ENCODE results near the gene DDX24.

The DDX24 gene

DNA sequence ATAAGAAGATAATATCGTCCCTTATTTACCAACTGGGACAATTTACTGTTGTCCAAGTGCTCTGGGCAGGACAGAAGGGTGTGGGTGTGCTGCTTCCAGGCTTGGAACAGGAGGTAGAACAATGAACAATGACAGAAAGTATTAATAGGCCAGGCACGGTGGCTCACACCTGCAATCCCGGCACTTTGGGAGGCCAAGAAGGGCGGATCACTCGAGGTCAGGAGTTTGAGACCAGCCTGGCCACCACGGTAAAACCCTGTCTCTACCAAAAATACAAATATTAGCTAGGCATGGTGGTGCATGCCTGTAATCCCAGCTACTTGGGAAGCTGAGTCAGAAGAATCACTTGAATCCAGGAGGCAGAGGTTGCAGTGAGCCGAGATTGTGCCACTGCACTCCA lies 32.1 kb upstream of the DDX24 start:
- Histone ChIP-seq H3K4me2 (ENCODE audit: low read length) (no peak overlapping the region), H4K20me1 (ENCODE audit: control insufficient read depth, insufficient read depth, low read depth, low read length) (no peaks in the 10 kb centered on the region), H3K36me3 (ENCODE audit: control insufficient read depth, low read length) (no peaks in the 10 kb centered on the region), H3K27ac (ENCODE audit: low read depth, low read length) (no peak overlapping the region), H3K4me3 (ENCODE audit: low read length) (no peak overlapping the region), H3K79me2 (ENCODE audit: control insufficient read depth, low read length) (no peaks in the 10 kb centered on the region), H3K27me3 (ENCODE audit: control insufficient read depth, low read length) (peaks cover 12% of the 10 kb centered on the region), H3K9me3 (ENCODE audit: control insufficient read depth, insufficient read depth, low read length) (no peaks in the 10 kb centered on the region), H3K4me1 (ENCODE audit: control insufficient read depth, low read length) (no peaks in the 10 kb centered on the region), H3K9me2 (replicated peaks; ENCODE audit: control insufficient read depth, low read length) (no peaks in the 10 kb centered on the region), H3F3A (ENCODE audit: control insufficient read depth, insufficient read depth) (no peaks in the 10 kb centered on the region)
- TF ChIP-seq CTCF (IDR thresholded peaks at IDR 0.05; ENCODE audit: low read depth, low read length, poor library complexity, severe bottlenecking) (no peak), EZH2phosphoT487 (IDR thresholded peaks at IDR 0.05; ENCODE audit: borderline replicate concordance, low read length) (no peak)

DNA sequence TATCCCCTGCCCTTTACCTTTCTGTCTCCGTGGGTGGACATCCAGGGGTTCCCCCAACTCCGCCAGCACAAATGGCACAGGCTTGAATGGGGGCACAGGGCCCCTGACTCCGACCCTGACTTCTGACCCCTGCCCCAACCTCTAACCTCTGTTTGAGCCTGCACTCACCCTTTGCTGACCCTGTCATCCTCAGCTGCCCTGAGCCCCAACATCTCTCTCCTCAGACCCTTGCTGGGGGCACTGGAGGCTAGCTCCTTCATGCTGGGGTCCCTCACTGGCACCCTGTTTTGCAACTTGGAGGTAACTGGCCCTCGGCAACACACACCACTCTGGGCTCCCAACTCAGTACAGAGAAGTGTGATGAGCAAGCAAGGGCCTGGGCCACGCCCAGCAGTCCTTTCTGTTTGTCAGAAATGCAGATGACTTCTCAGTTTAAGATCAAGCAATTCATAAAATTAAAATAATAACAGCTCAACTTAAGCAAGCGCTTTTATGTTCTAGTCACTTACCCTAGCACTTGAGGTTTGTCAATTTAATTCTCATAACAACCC lies 31.6 kb upstream of the DDX24 start:
- H3K27me3 ChIP-seq (ENCODE audit: control insufficient read depth, low read length) = peaks cover 9% of the 10 kb centered on the region
- H3F3A ChIP-seq (ENCODE audit: control insufficient read depth, insufficient read depth) = no peaks in the 10 kb centered on the region
- H4K20me1 ChIP-seq (ENCODE audit: control insufficient read depth, insufficient read depth, low read depth, low read length) = no peaks in the 10 kb centered on the region
- no peaks in the 10 kb centered on the region for H3K79me2 ChIP-seq (ENCODE audit: control insufficient read depth, low read length)
- no peak for TF ChIP-seq CTCF (IDR thresholded peaks at IDR 0.05; ENCODE audit: low read depth, low read length, poor library complexity, severe bottlenecking)
- no peak for TF ChIP-seq EZH2phosphoT487 (IDR thresholded peaks at IDR 0.05; ENCODE audit: borderline replicate concordance, low read length)
- no peaks in the 10 kb centered on the region for H3K9me3 ChIP-seq (ENCODE audit: control insufficient read depth, insufficient read depth, low read length)
- no peaks in the 10 kb centered on the region for H3K36me3 ChIP-seq (ENCODE audit: control insufficient read depth, low read length)
- no peaks in the 10 kb centered on the region for H3K4me1 ChIP-seq (ENCODE audit: control insufficient read depth, low read length)
- H3K4me2 ChIP-seq (ENCODE audit: low read length) = no peak overlapping the region
- H3K27ac ChIP-seq (ENCODE audit: low read depth, low read length) = no peak overlapping the region
- H3K9me2 ChIP-seq (replicated peaks; ENCODE audit: control insufficient read depth, low read length) = no peaks in the 10 kb centered on the region
- no peak overlapping the region for H3K4me3 ChIP-seq (ENCODE audit: low read length)

DNA sequence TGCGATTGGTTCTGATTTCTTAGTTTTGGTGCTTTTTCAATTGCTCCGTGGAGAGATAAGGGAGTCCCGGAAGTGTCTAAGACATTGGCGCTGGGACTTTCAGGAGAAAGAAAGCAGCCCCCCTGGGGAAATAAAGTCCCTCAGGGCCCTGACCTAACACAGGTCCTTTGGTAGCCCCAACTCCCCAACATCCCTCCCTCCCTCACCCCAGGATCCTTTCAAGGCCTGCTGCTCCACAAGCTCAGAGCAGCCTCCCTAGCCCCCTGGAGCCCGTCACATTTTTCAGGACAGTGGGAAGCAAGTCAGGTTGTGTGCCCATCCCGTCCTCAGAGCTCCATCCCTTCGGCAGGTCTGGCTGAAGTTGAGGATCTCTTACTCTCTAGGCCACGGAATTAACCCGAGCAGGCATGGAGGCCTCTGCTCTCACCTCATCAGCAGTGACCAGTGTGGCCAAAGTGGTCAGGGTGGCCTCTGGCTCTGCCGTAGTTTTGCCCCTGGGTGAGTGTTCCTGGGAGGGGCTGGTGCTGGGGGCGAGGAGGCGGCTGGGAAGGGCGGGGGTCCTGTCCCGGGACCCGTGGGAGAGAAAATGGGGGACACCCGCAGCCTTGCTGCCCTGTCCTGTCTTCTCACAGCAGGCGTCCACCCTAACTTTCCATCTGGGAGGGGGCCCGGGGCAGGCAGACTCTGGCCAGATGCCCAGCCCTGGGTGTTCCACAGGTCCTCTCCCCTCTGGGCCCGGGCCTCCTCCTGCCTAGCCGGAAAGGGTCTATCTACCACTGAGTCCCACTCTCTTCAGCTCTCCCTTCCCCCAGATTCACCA lies 30.5 kb upstream of the DDX24 start:
- Histone ChIP-seq H3K4me3 (ENCODE audit: low read length) (no peak overlapping the region), H3K9me3 (ENCODE audit: control insufficient read depth, insufficient read depth, low read length) (no peaks in the 10 kb centered on the region), H3K9me2 (replicated peaks; ENCODE audit: control insufficient read depth, low read length) (no peaks in the 10 kb centered on the region), H3K79me2 (ENCODE audit: control insufficient read depth, low read length) (no peaks in the 10 kb centered on the region), H3K4me2 (ENCODE audit: low read length) (no peak overlapping the region), H3K36me3 (ENCODE audit: control insufficient read depth, low read length) (no peaks in the 10 kb centered on the region), H4K20me1 (ENCODE audit: control insufficient read depth, insufficient read depth, low read depth, low read length) (no peaks in the 10 kb centered on the region), H3K27me3 (ENCODE audit: control insufficient read depth, low read length) (peaks cover 9% of the 10 kb centered on the region; the same call in 1 of the 2 replicates), H3K4me1 (ENCODE audit: control insufficient read depth, low read length) (no peaks in the 10 kb centered on the region), H3K27ac (ENCODE audit: low read depth, low read length) (no peak overlapping the region), H3F3A (ENCODE audit: control insufficient read depth, insufficient read depth) (no peaks in the 10 kb centered on the region)
- TF ChIP-seq EZH2phosphoT487 (IDR thresholded peaks at IDR 0.05; ENCODE audit: borderline replicate concordance, low read length) (no peak), CTCF (IDR thresholded peaks at IDR 0.05; ENCODE audit: low read depth, low read length, poor library complexity, severe bottlenecking) (no peak)

All from DOHH2 (cell line).